ENCODE data around the gene ELMO1.

- TF ChIP-seq CTCF (conservative IDR thresholded peaks at IDR 0.05; ENCODE audit: low read depth, low read length) (no peak), EZH2 (IDR thresholded peaks at IDR 0.05; ENCODE audit: borderline replicate concordance, low read depth, low read length, poor library complexity, severe bottlenecking) (no peak)
These were observed 34.2 kb downstream of the ELMO1 start for GRCh38 chr7:37414352-37414983.

Measured in A673 (cell line).